ENCODE data around the gene RBBP7.
"Not testable (repeated sequence)": the region's sequence is repeated elsewhere in the genome, so short reads cannot be mapped to it uniquely, and the experiment has no call there.

Gene RBBP7

DNA sequence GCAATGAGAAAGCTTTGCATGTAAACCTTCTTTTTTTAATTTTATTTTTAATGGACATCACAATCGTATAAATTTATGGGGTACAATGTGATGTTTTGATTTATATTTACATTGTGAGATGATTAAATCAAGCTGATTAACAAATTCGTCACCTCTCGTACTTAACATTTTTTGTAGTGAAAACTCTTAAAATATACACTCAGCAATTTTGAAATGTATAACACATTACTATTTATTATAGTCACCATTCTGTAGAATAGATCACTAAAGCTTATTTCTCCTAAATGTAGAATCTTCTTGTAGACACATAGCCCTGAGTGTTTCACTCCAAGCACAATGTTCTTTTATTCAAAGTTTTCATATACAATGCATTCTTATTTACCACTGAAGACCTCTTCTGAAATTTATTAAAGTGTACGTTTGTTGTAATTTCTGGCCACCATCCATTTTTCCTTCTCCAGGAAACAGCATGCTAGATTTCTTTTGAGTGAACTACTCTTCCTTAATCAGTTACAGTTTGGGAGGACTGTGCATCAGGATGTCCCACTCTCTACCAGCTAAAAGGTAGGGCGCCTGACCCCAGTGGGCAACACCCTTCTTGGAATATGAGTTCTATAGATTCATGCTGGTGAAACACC lies 4.4 kb upstream of the RBBP7 start:
- H3K4me3 ChIP-seq (ENCODE audit: low read length), result no peak overlapping the region

DNA sequence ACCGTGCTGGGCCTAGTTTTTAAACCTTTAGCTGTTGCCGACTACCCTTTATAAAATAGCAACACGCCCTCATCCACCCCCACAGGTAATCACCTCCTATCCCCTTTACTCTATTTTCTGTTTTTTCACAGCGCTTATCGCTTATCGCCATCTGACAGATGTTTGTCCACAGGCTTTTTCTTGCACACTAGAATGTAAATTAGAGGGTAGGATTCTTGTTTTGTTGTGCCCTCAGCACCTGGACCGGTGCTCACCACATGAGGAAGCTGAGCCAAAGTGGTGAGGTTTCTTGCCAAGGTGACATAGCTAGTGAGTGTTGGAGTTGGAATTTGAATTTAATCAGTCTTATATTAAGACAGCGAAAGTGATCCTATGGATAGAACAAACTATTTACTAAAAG lies 2.9 kb upstream of the RBBP7 start:
- TF ChIP-seq ZNF274 (IDR thresholded peaks at IDR 0.05; ENCODE audit: low read depth, low read length), result no peak

More for the DNA sequence above, 4.4 kb upstream of the RBBP7 start:
- no peak for TF ChIP-seq ZNF274 (IDR thresholded peaks at IDR 0.05; ENCODE audit: low read depth, low read length)

DNA sequence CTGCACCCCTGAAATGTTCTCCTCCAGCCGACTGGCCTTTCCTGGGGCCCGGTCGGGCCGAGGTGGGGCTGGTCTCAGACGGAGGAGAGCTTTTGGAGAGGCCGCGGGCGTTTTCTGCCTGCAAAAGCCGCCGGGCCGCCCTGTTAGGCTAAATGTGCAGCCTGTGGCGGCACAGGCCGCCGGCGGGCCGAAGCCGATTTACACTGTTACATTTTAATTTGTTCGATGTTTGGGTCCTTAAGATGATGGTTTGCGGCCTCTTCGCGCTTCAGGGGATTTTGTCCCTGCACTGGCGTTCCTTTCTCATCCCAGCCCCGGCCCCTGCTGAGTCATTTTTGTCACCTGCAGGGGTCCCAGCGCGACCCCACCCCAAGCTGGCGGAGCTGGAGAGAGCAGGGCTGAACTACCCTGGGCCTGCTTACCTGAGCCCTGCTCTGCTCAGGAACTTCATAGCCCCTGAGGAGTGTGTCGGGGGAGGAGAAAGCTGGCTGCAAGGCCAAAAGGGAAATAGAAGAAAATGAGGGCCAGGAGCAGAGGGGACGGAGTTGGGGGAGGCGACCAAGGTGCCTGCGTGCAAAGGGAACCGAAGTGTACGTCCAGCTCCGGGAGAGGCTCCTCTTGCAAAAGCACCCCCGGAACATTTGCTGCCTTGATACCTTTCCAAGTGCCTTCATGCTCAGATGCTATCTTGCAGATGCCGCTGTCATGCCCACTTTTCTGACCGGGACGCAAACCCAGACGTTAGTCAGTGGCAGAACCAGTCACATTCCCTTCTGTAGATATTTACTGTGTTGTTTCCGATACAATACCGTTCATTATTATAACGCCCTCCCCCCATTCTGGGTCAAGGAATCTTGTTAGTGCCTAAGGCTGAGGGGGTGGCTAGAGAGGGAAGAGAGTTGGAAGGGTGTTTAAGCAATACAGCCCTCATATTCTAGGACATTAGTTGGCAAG lies 977 bp upstream of the RBBP7 start:
- TF ChIP-seq ZNF274 (IDR thresholded peaks at IDR 0.05; ENCODE audit: low read depth, low read length), result no peak
- H3K4me3 ChIP-seq (ENCODE audit: low read length), result peak overlapping the region; percentile 66; the same call in 1 of the 2 replicates

More for the DNA sequence above, 2.9 kb upstream of the RBBP7 start:
- H3K4me3 ChIP-seq (ENCODE audit: low read length), result no peak overlapping the region

DNA sequence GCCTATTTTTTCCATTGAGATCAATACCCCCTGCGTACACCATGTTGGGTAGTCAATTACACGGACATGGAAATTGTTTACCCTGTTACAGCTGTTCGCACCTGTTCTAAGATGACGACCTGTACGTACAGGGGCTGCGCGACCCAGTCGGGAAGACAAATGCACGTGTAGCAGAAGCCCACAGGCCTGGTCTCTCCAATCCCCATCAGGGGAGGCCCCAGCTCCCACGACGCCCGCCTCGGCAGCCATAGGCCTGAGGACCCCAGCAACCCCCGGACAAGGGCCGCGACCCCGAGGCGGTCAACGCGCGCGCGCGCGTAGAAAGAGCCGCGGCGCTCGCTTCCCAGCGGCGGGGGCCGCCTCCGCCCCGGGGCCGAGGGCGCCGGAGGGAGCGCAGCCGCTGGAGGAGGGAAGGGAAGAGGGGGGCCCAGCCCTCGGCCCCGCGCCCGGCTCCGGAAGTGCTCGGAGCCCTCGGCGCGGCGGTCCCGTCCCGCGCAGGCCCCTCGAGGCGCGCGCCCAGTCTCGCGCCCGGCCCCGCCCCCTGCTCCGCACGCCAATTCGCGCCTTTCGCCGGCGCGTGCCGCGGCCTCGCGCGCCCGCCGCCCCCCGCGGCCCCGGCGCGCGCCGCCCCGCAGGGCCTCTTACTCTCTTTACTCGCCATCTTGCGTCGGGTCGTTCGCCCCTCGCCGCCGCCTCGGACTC lies 618 bp downstream of the RBBP7 start:
- H3K4me3 ChIP-seq (ENCODE audit: low read length), result peak overlapping the region; percentile 93
- TF ChIP-seq ZNF274 (IDR thresholded peaks at IDR 0.05; ENCODE audit: low read depth, low read length), result no peak

DNA sequence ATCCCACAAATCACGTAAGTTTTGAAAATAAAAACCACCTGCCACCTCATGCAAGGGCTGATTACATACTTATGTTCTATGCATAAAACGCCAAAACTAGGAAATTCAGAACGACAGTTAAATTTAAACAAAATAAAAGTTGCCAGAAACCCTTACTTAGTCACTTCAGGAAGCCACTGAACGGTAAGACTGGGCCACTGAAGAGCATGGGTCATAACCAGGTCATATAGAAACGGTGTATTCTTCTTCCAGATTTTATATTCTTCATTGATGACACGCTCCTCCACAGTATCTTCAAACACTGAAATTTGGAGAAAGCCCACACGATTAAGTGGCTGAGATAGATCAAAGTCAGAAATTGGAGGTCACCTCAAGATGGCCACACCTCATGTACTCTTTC lies 1.2 kb downstream of the RBBP7 start:
- peak overlapping the region; percentile 93 for H3K4me3 ChIP-seq (ENCODE audit: low read length)
- no peak for TF ChIP-seq ZNF274 (IDR thresholded peaks at IDR 0.05; ENCODE audit: low read depth, low read length)

DNA sequence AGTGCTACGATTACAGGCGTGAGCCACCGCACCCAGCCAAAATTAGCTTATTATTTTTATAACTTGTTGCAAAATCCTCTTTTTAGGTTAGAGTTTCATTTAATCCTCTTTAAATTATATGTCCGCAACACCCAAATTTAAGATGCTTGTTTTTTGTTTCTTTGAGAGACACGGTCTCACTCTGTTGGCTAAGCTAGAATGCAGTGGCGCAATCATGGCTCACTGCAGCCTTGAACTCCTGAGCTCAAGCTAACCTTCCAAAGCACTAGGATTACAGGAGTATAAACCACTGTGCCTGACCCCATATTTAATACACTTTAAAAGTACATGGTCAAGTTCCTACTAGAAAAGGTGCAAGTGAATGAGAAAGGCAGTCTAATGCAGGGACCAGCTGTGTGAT lies 2.2 kb downstream of the RBBP7 start:
- H3K4me3 ChIP-seq (ENCODE audit: low read length), result no peak overlapping the region; the same call in 1 of the 2 replicates
- no peak for TF ChIP-seq ZNF274 (IDR thresholded peaks at IDR 0.05; ENCODE audit: low read depth, low read length)

DNA sequence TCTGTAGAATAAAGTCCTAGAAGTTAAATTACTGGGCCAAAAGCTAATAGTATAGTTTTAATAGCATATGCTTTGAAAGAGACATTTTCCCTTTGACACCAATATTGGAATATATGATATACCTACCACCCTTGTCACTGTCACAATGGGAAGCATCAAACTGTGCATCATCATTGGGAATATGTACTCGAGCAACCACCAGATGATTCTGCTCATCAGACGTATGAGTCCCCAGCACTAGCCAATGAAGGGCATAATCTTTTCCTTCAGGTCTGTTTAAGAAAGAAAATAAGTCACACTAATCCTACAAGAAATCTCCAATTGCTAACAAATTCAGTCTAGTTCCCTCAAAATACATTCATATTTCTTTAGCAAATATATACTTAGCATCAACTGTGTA lies 7.3 kb downstream of the RBBP7 start:
- no peak for TF ChIP-seq ZNF274 (IDR thresholded peaks at IDR 0.05; ENCODE audit: low read depth, low read length)

DNA sequence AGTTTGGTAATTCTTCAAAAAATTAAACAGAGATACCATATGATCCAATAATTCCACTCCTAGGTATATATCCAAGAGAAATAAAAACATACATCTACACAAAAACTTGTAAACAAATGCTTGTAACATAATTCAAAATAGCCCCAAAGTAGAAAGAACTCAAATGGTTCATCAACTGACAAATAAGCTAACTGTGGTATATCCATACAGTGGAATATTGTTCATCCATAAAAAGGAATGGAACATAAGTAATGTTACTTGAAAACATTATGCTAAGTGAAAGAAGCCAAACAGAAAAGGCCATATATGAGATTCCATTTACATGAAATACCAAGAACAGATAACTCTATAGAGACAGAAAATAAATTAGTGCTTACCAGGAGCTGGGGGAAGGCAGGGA lies 13.4 kb downstream of the RBBP7 start:
- H3K4me3 ChIP-seq (ENCODE audit: low read length), result no peak overlapping the region
- no peak for TF ChIP-seq ZNF274 (IDR thresholded peaks at IDR 0.05; ENCODE audit: low read depth, low read length)

More for the DNA sequence above, 7.3 kb downstream of the RBBP7 start:
- H3K4me3 ChIP-seq (ENCODE audit: low read length), result no peak overlapping the region

DNA sequence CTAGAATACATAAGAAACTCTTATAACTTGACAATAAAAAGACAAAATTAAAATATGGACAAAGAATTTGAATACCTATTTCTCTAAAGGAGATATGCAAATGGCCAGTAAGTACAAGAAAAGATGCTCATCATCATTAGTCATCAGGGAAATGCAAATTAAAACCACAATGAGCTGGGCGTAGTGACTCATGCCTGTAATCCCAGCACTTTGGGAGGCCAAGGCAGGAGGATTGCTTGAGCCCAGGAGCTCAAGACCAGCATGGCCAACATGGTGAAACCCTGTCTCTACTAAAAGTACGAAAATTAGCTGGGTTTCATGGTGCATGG lies 14.1 kb downstream of the RBBP7 start:
- H3K4me3 ChIP-seq (ENCODE audit: low read length), result not testable (repeated sequence)

DNA sequence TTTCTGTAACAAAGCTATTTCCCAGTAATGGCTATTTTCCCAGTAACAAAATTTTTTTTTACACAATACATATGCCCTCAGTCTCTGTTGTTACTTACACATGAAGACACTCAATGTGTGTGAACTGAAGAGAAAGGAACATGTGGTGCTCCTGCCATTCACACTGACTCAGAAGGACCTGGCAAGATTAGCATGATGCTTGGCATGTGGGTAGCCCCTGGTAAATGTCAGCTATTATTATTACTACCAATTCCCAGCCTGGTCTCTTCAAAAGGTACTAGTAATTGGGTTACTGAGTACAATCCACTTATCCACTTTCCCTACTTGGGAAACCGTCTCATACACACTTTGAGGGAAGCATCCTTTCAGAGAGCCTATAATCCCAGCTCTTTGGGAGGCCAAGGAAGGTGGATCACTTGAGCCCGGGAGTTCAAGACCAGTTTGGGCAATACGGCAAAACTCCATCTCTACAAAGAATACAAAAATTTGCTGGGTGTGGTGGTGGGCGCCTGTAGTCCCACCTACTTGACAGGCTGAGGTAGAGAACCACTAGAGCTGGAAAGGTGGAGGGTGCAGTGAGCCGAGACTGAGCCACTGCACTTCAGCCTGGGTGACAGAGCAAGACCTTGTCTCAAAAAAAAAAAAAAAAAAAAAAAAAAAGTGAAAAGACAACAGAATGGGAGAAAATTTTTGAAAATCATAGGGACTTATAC lies 14.6 kb downstream of the RBBP7 start:
- H3K4me3 ChIP-seq (ENCODE audit: low read length), result no peak overlapping the region
- TF ChIP-seq ZNF274 (IDR thresholded peaks at IDR 0.05; ENCODE audit: low read depth, low read length), result no peak

DNA sequence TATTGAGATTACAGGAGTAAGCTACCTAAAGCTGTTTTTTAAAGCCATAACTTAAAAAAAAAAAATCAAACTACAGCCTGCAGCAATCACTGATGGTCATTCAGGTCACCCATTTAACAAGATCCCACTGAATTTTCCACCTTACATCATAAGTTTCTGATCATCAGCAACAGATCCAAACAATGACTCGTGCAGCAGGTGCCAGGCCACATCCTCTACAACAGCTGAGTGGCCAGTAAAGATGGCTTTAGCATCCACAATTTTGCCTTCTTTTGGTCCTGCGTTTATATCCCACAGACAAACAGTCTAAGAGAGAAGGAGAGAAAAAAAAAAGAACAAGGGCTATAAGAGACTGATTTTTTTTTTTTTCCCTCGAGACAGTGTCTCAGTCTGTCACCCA lies 16.6 kb downstream of the RBBP7 start:
- TF ChIP-seq ZNF274 (IDR thresholded peaks at IDR 0.05; ENCODE audit: low read depth, low read length), result no peak
- H3K4me3 ChIP-seq (ENCODE audit: low read length), result no peak overlapping the region

DNA sequence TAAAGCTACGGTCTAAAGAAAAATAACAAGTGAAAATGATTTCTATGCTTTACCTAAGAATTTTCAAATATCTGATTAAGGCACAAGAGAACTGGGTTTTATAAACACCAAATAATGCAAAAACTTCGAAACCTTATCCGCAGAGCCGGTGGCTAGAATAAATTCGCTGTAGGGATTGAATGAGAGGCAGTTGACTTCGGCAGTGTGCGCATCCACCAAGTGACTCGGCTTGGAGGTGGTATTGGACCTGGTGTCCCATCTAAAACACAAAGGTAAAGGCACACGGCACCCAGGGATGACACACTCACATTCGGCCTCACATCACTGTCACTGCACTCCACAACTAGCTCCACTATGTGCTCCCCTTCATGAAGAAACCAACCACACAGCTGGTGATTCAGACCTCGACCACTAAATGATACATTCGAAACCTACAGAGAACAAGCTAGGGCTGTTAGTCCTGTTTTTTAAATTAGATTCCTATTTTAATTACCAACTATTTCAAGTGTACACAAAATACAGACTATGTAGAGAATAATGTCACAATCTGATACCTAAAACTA lies 17.5 kb downstream of the RBBP7 start:
- TF ChIP-seq ZNF274 (IDR thresholded peaks at IDR 0.05; ENCODE audit: low read depth, low read length), result no peak
- no peak overlapping the region for H3K4me3 ChIP-seq (ENCODE audit: low read length)

DNA sequence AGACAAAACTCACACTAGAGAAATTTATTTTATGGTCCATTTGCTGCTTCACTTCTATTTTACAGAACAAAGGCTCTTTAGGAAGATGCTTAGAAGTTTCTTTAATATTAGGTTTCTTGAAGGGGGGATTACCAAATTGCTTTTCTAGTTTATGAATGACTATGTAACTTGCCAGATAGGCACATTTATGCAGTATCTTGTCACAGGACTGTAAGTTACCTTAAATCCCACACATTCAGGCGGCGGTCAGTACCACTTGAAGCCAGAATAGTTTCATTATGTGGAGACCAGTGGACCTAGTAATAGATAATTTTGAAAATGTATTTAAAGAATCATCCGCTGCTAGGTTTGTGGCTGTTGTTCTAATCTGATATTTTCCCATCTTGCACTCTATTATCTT lies 18.3 kb downstream of the RBBP7 start:
- H3K4me3 ChIP-seq (ENCODE audit: low read length), result no peak overlapping the region
- TF ChIP-seq ZNF274 (IDR thresholded peaks at IDR 0.05; ENCODE audit: low read depth, low read length), result no peak

DNA sequence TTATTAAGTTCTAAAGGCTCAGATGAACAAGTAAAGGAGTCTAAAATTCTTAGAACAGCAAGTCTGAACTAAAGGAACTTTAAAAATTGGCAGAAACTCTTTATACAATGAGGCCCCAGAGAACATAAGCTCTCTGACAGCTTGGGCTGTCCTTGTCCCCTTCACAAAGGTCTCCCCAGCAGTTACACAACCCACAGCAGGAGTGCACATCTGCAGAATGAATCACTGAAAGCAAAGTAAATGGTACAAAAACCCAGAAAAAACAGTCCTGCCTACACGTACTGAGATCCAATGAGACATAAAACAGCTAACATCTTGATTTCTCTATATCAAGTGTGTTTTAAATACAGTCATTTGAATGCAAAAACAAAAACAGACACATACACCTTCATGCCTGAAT lies 18.7 kb downstream of the RBBP7 start:
- TF ChIP-seq ZNF274 (IDR thresholded peaks at IDR 0.05; ENCODE audit: low read depth, low read length), result no peak
- no peak overlapping the region for H3K4me3 ChIP-seq (ENCODE audit: low read length)

All from GM08714 (cell line).